K562 (cell line): ENCODE results near the gene GLB1L. TPM values are rescaled to one million over a fixed set of nuclear protein-coding genes. Genes with fewer than 3 reads are reported as not detected.
A peak's percentile ranks its signal among the peaks of the same experiment; 100 is the strongest.

Experiments
- ARID2 ChIP-seq: fragments of 450-650 bp; IDR thresholded peaks from 2 replicates; pipeline ENCODE4 v1.6.1; 2017; ENCODE audit warnings: antibody characterized with exemption, mild to moderate bottlenecking
- CBX3 ChIP-seq, 2 experiments: IDR thresholded peaks; 1 replicate in 1 of 2; 2 replicates in 1 of 2; pipeline ENCODE4 v1.6.1; 2012; ENCODE audit warnings: inconsistent platforms in 2 of 2, low read length in 2 of 2, borderline replicate concordance in 1 of 2, control low read depth in 1 of 2
- CHCHD3 ChIP-seq: fragments of 250-450 bp; sonication (Bioruptor Pico); IDR thresholded peaks from 2 replicates; pipeline ENCODE4 v2.1.2; 2022; ENCODE audit warnings: mild to moderate bottlenecking
- DPF2 ChIP-seq: fragments of 450-650 bp; IDR thresholded peaks from 2 replicates; pipeline ENCODE4 v1.6.1; 2016
- ELF1 ChIP-seq: fragments of 200-800 bp; sonication (Bioruptor generic); IDR thresholded peaks from 2 replicates; pipeline ENCODE4 v1.6.1; 2016; ENCODE audit warnings: missing genetic modification characterization, missing compliant biosample characterization
- GABPA ChIP-seq: fragments of 200-800 bp; sonication (Bioruptor generic); conservative IDR thresholded peaks from 2 replicates; pipeline ENCODE4 v1.6.1; 2016; ENCODE audit warnings: low read depth, missing genetic modification characterization, missing compliant biosample characterization
- KLF1 ChIP-seq: fragments of 450-650 bp; IDR thresholded peaks from 2 replicates; pipeline ENCODE4 v1.6.1; 2016; ENCODE audit warnings: missing genetic modification characterization, missing compliant biosample characterization
- MXD1 ChIP-seq: fragments of 250-450 bp; sonication (Bioruptor Pico); IDR thresholded peaks from 2 replicates; pipeline ENCODE4 v1.8.0; 2021; ENCODE audit warnings: borderline replicate concordance, mild to moderate bottlenecking, moderate library complexity; ENCODE audit not compliant: poor library complexity, severe bottlenecking
- NFIC ChIP-seq: fragments of 450-650 bp; IDR thresholded peaks from 2 replicates; pipeline ENCODE4 v1.6.1; 2017; ENCODE audit warnings: mild to moderate bottlenecking, inconsistent platforms
- TEAD1 ChIP-seq, 2 experiments: fragments of 450-650 bp in 1 of 2; sonication (generic) in 1 of 2; formaldehyde crosslinking; IDR thresholded peaks; 2 replicates each; pipeline versions ENCODE4 v1.4.0 to v1.8.0; 2020 to 2022; ENCODE audit warnings: mild to moderate bottlenecking in 2 of 2, missing genetic modification reagents in 1 of 2
- XRCC4 ChIP-seq: IDR thresholded peaks from one replicate; pipeline ENCODE4 v1.6.1; 2011; ENCODE audit not compliant: insufficient read depth, insufficient read length; ENCODE audit errors: extremely low read depth
- YY1 ChIP-seq, 3 experiments: IDR thresholded peaks; 2 replicates each; pipeline ENCODE4 v1.6.1; 2011; ENCODE audit warnings: low read length in 2 of 3, mild to moderate bottlenecking in 2 of 3, moderate library complexity in 2 of 3, borderline replicate concordance in 1 of 3, control low read depth in 1 of 3, low read depth in 1 of 3; ENCODE audit not compliant: insufficient read depth in 3 of 3, insufficient replicate concordance in 2 of 3, control insufficient read depth in 1 of 3, insufficient read length in 1 of 3; ENCODE audit errors: extremely low read depth in 1 of 3
- ZBTB5 ChIP-seq: fragments of 450-650 bp; IDR thresholded peaks from 2 replicates; pipeline ENCODE4 v1.6.1; 2017; ENCODE audit warnings: antibody characterized with exemption
- ZEB2 ChIP-seq: fragments of 450-650 bp; IDR thresholded peaks from 2 replicates; pipeline ENCODE4 v1.6.1; 2016
- ZFP30 ChIP-seq: fragments of 250-450 bp; sonication (Bioruptor Pico); IDR thresholded peaks from 2 replicates; pipeline ENCODE4 v1.8.0; 2022; ENCODE audit warnings: moderate library complexity, mild to moderate bottlenecking, inconsistent platforms, borderline replicate concordance
- ZMIZ1 ChIP-seq, 2 experiments: fragments of 150-350 bp in 1 of 2; IDR thresholded peaks; 2 replicates each; pipeline ENCODE4 v1.6.1; 2012 to 2016; ENCODE audit warnings: low read depth in 2 of 2, low read length in 2 of 2, mild to moderate bottlenecking in 1 of 2, moderate library complexity in 1 of 2
- ZNF124 ChIP-seq: sonication (generic); formaldehyde crosslinking; IDR thresholded peaks from 2 replicates; pipeline ENCODE4 v1.8.1; 2022; ENCODE audit warnings: missing genetic modification reagents
- ZNF316 ChIP-seq: fragments of 450-650 bp; IDR thresholded peaks from 2 replicates; pipeline ENCODE4 v1.6.1; 2016
- ZNF740 ChIP-seq, 3 experiments: fragments of 200-800 bp in 1 of 3; sonication (Bioruptor generic) in 1 of 3; sonication (generic) in 1 of 3; formaldehyde crosslinking in 1 of 3; IDR thresholded peaks; 2 replicates each; pipeline versions ENCODE4 v1.6.1 to v1.8.0; 2016 to 2022; ENCODE audit warnings: mild to moderate bottlenecking in 2 of 3, missing compliant biosample characterization in 2 of 3, missing genetic modification characterization in 2 of 3, missing genetic modification reagents in 1 of 3
- ZNF75A ChIP-seq: fragments of 450-650 bp; formaldehyde crosslinking; IDR thresholded peaks from 2 replicates; pipeline ENCODE4 v1.4.0; 2020; ENCODE audit warnings: mild to moderate bottlenecking
- polyA plus RNA-seq, 8 experiments: library from polyadenylated mRNA; depleted of rRNA in 4 of 8; stranded (reverse) in 5 of 8; unstranded in 3 of 8; fragments of >200 nt; fragmentation: Nextera tagmentation in 2 of 8; fragmentation: Illumina TruSeq in 1 of 8; extraction: Ambion mirVana in 2 of 8; extraction: Trizol in 1 of 8; gene quantifications; 2 replicates each; pipeline versions ENCODE4 v1.2.1 to v1.2.3, GENCODE V29; 2011 to 2014; ENCODE audit warnings: inconsistent platforms in 1 of 8, missing spikeins in 1 of 8
- total RNA-seq, 7 experiments: library from RNA; depleted of rRNA in 6 of 7; stranded (reverse); fragments of >200 nt in 6 of 7; fragmentation: Illumina TruSeq in 2 of 7; extraction: Trizol in 2 of 7; gene quantifications; 2 replicates each; pipeline versions ENCODE4 v1.2.1 to v1.2.3, GENCODE V29; 2011 to 2021; ENCODE audit warnings: low replicate concordance in 1 of 7

Gene GLB1L
- total and polyA plus RNA-seq, 9 of the 15 experiments (the other 6 are each of a cell fraction or from before 2014, with no cell fraction given), result 0.42 to 2.9 (median 2.5) TPM

GRCh38 chr2:219245148-219245898 lies at the start of gene GLB1L, which contains the start of gene STK16 (continued):
- TF ChIP-seq ZNF740 (CRISPR knock-in tag; IDR thresholded peaks at IDR 0.05) (no peak; the same call in 1 of the 2 replicates), ZNF740 (tag; IDR thresholded peaks at IDR 0.05) (no peak), DPF2 (no peak), ZMIZ1 (IDR thresholded peaks at IDR 0.05; ENCODE audit: low read depth in 2 of 2, low read length in 2 of 2) (no peak), ZNF316 (peak; percentile 72), ZFP30 (CRISPR knock-in tag) (no peak), MXD1 (CRISPR knock-in tag) (no peak), TEAD1 (CRISPR knock-in tag; IDR thresholded peaks at IDR 0.05) (peak in 1 of 2 experiments; percentile 63; a peak in 2 of 4 replicates), ZNF124 (CRISPR knock-in tag) (no peak), YY1 (IDR thresholded peaks at IDR 0.05; ENCODE audit: borderline replicate concordance in 1 of 3, control insufficient read depth in 1 of 3, extremely low read depth in 1 of 3, insufficient read depth in 3 of 3, insufficient read length in 1 of 3, insufficient replicate concordance in 2 of 3, low read depth in 1 of 3, low read length in 2 of 3) (peak in 2 of 3 experiments; percentile 63 to 77), ELF1 (tag) (peak; percentile 44; the same call in 1 of the 2 replicates), NFIC (peak; percentile 40; the same call in 1 of the 2 replicates), ZEB2 (no peak), XRCC4 (no peak), ARID2 (no peak), ZBTB5 (no peak), ZNF75A (CRISPR knock-in tag) (no peak), KLF1 (peak; percentile 89), CHCHD3 (CRISPR knock-in tag) (no peak), CBX3 (IDR thresholded peaks at IDR 0.05; ENCODE audit: borderline replicate concordance in 1 of 2, low read length in 2 of 2) (no peak), GABPA (tag) (peak; percentile 92)
